ENCODE measurements around the gene CAV1.

DNA sequence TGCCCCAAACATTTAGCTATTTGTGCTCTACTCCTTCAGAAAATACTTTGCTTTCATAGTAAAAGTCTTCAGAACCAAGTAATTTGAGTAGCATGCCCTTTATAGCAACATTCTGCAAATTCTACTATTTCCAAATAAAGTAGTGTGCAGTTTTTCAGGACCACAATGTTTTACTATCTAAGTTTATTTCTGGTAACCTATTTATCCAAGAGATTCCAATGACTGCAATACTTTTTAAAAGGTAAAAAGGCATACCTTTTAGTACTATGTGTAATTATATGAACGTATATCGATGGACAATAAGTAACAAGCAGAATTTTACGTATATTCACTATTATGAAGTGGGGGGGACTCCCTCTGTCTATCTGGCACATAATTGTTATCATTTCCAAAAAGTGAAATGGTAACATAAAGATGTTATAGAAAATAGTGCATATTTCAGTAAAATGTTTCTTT lies 32.2 kb upstream of the CAV1 start:
- TF ChIP-seq POLR2A (IDR thresholded peaks at IDR 0.05; ENCODE audit: low read depth, low read length) (no peak), SPI1 (IDR thresholded peaks at IDR 0.05; ENCODE audit: low read depth, low read length) (no peak)

Measured in GM12891 (cell line).